SU-DHL-6 (cell line): ENCODE measurements around the gene DGKB.

Experiments
- EZH2phosphoT487 ChIP-seq: fragments of 200-600 bp; sonication (generic), shearing (Covaris generic); conservative IDR thresholded peaks from 2 replicates; pipeline ENCODE4 v1.6.1; 2018; ENCODE audit warnings: mild to moderate bottlenecking, antibody characterized with exemption, low read length, moderate library complexity, mixed read lengths
- TF ChIP-seq, protein P1 (sequence below): fragments of 200-600 bp; sonication (generic); IDR thresholded peaks from one replicate; pipeline ENCODE4 v1.5.1; 2017; ENCODE audit warnings: antibody characterized with exemption, mild to moderate bottlenecking, low read length, moderate library complexity; ENCODE audit not compliant: insufficient read depth, poor library complexity, severe bottlenecking

DNA sequence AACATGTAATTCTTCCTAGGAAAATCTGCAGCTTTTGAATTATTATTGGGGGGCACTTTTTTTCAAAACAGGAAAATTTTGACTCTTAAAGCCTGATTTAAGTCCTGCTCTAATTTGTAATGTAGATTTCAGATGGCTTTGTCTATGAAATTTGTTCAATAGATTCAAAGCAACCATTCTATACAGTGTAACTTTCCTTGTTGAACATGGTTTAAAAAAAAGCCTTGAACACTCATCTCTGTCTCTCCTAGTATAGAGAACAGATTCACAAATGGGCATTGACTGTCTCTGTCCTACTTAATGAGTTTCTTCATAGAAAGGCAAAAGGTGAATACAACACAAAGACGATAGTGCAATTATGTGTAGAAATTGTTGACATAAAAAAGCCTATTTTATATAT lies 643.7 kb downstream of the DGKB start:
- TF ChIP-seq, protein P1, sequence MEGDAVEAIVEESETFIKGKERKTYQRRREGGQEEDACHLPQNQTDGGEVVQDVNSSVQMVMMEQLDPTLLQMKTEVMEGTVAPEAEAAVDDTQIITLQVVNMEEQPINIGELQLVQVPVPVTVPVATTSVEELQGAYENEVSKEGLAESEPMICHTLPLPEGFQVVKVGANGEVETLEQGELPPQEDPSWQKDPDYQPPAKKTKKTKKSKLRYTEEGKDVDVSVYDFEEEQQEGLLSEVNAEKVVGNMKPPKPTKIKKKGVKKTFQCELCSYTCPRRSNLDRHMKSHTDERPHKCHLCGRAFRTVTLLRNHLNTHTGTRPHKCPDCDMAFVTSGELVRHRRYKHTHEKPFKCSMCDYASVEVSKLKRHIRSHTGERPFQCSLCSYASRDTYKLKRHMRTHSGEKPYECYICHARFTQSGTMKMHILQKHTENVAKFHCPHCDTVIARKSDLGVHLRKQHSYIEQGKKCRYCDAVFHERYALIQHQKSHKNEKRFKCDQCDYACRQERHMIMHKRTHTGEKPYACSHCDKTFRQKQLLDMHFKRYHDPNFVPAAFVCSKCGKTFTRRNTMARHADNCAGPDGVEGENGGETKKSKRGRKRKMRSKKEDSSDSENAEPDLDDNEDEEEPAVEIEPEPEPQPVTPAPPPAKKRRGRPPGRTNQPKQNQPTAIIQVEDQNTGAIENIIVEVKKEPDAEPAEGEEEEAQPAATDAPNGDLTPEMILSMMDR, result no peak
- no peak for TF ChIP-seq EZH2phosphoT487
